Motor neuron (in vitro differentiated cells): ENCODE data around the gene SCN4B. TPM values are rescaled to one million over a fixed set of nuclear protein-coding genes. Genes with fewer than 3 reads are reported as not detected.
"Not testable (repeated sequence)": the region's sequence is repeated elsewhere in the genome, so short reads cannot be mapped to it uniquely, and the experiment has no call there.

Experiments used
- ATAC-seq, 8 experiments: fragments of 200-7000 bp; cut with Tn5 transposase; replicated peaks in 6 of 8; 2 replicates each; pipeline ENCODE4 v1.8.0; 2021; ENCODE audit warnings: mild to moderate bottlenecking in 8 of 8, moderate library complexity in 8 of 8
- H3K27ac ChIP-seq, 2 donors: fragments of 250-450 bp; sonication (Bioruptor Pico); 2 replicates each; pipeline ENCODE4 v1.9.0; 2021; ENCODE audit warnings: antibody characterized with exemption in 2 of 2, mild to moderate bottlenecking in 2 of 2, moderate library complexity in 1 of 2
- H3K4me1 ChIP-seq, 2 donors: fragments of 250-450 bp; sonication (Bioruptor Pico); replicated peaks in 1 of 2; 2 replicates each; pipeline ENCODE4 v1.6.1; 2021; ENCODE audit warnings: antibody characterized with exemption in 2 of 2, mild to moderate bottlenecking in 2 of 2, moderate library complexity in 1 of 2
- H3K4me3 ChIP-seq, 5 donors: fragments of 250-450 bp; sonication (Bioruptor Pico); 2 replicates each; pipeline ENCODE4 v1.9.0; 2021; ENCODE audit warnings: antibody characterized with exemption in 5 of 5, mild to moderate bottlenecking in 5 of 5, moderate library complexity in 4 of 5
- WGBS, 10 experiments: fragments of 450-650 bp; shearing (Covaris generic); methylation state at CpG; one replicate each; pipeline ENCODE4 v1.0.0; 2022; 5-methylcytosine and 5-hydroxymethylcytosine counted together
- in situ Hi-C, 9 experiments: fragments of 400-800 bp; cut with MboI; loops; one replicate each; pipeline ENCODE4 v1.15.0; 2021; ENCODE audit warnings: low sequenced_read_pairs in 9 of 9, low pct_unique_long_range_greater_than_20kb in 2 of 9; ENCODE audit not compliant: unreplicated experiment in 9 of 9
- total RNA-seq, 8 experiments: library from RNA; unstranded; fragments of 300-600 nt; gene quantifications; 2 replicates each; pipeline versions ENCODE4 v1.2.3 to v1.2.4, GENCODE V29; 2022

Gene SCN4B
- total RNA-seq, 8 experiments from 2014 or later, result 0.37 to 8.6 (median 0.93) TPM

DNA sequence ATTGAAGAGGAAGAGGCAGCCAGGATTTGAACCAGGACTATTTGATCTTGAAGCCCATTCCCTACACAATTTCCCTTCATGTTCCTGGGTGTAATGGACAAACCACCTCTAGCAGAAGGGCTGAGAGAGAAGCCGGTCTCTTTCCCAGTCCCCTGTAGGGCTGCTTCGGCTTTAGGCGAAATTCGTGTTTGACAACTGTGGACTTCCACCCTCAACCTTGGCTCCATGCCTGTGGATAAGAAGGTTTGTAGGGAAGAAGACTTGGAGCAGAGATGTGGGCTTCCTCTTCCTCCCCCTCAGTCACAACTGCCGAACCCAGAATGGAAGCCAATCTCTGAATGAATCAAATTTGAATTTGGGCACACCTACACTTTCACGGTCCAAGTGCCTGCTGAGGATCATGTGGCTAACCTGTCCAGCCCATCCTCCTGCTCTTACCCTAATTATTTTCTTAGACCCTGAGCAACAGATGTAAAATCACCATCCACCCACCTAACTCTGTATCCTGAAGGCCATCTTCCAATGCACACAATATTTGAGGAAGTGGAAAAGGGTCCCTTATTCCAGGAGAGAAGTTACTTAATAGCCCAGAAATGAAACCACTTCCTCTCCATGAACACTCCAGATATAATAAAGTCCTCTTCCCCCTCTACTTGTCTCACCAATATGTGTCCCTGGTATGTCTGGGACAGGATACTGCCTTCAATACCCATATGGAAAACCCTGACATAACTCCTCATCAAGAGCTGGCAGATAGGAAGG is 33.9 kb upstream of the SCN4B start:
- WGBS, 10 experiments, result 0 to 100% (median 73%) methylated on average over 1 to 4 of the region's 6 CpGs; no CpG with 5 or more reads in 3 of the 10 experiments
- no peak for ATAC-seq
- in situ Hi-C loops, result loop anchor here in 1 of 9 experiments (25.0 kb wide), 1 partner anchor 176 kb away; the partner anchor contains the start of gene UBE4A
- H3K4me1 ChIP-seq, result no peaks in the 10 kb centered on the region
- no peak overlapping the region for H3K4me3 ChIP-seq
- no peak overlapping the region for H3K27ac ChIP-seq

GRCh38 chr11:118184784-118185579 is 32.4 kb upstream of the SCN4B start:
- 20 to 93% (median 65%) methylated on average over 1 to 8 of the region's 12 CpGs; no CpG with 5 or more reads in 1 of the 10 experiments for WGBS, 10 experiments
- no peak for ATAC-seq
- H3K4me1 ChIP-seq, result no peaks in the 10 kb centered on the region
- in situ Hi-C loops, result loop anchor here in 1 of 9 experiments (25.0 kb wide), 1 partner anchor 177 kb away; the partner anchor contains the start of gene UBE4A
- H3K4me3 ChIP-seq, result no peak overlapping the region
- no peak overlapping the region for H3K27ac ChIP-seq

GRCh38 chr11:118183691-118184090 is 31.1 kb upstream of the SCN4B start:
- not testable (repeated sequence) for ATAC-seq, H3K4me1 ChIP-seq, H3K4me3 ChIP-seq, H3K27ac ChIP-seq
- in situ Hi-C loops, result loop anchor here in 1 of 9 experiments (25.0 kb wide), 1 partner anchor 179 kb away; the partner anchor contains the start of gene UBE4A
- WGBS, 10 experiments, result 43 to 90% (median 77%) methylated on average over 1 to 5 of the region's 5 CpGs; no CpG with 5 or more reads in 4 of the 10 experiments

DNA sequence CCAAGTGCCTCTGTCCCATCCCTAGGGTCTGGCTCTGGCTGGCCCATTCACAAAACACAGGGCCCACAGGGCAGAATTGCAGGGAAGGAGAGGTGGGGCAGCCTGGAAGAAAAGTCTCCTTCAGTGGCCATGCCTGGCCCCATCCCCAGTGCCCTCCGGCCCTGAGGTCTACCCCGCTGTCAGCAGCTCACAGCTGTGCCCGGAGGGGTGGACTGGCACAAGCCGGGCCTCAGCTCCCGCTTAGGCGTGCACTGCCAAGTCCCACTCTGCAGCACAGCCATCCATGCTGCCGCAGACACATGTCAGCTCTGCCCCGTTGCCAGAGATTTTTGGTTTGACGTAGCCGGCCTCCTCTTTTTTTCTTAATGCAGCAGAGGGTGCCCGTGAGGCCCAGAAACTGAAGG is 27.7 kb upstream of the SCN4B start:
- ATAC-seq, result peak; percentile 31 to 93 (median 92)
- Histone ChIP-seq H3K4me1 (peaks cover 3 to 5% of the 10 kb centered on the region in 2 donors), H3K4me3 (no peak overlapping the region), H3K27ac (no peak overlapping the region)
- WGBS, 10 experiments, result 0 to 42% (median 1%) methylated on average over 1 to 8 of the region's 11 CpGs; no CpG with 5 or more reads in 4 of the 10 experiments
- in situ Hi-C loops, result loop anchor here in 1 of 9 experiments (25.0 kb wide), 1 partner anchor 182 kb away; the partner anchor contains the start of gene UBE4A

GRCh38 chr11:118176778-118177134 is 24.1 kb upstream of the SCN4B start:
- H3K4me1 ChIP-seq, result peaks cover 3 to 5% of the 10 kb centered on the region in 2 donors
- 38 to 86% (median 75%) methylated on average over 1 to 4 of the region's 4 CpGs; no CpG with 5 or more reads in 1 of the 10 experiments for WGBS, 10 experiments
- in situ Hi-C loops, result loop anchor here in 1 of 9 experiments (25.0 kb wide), 1 partner anchor 186 kb away; the partner anchor contains the start of gene UBE4A
- ATAC-seq, result no peak
- H3K27ac ChIP-seq, result no peak overlapping the region
- no peak overlapping the region for H3K4me3 ChIP-seq

GRCh38 chr11:118175993-118176777 is 23.6 kb upstream of the SCN4B start, which contains the start of gene SCN2B:
Gene SCN2B, minus strand, starts transcription at chr11:118176639. Its CDS starts 208 bp downstream, at chr11:118176431.
- peaks cover 3 to 8% of the 10 kb centered on the region in 2 donors for H3K4me1 ChIP-seq
- H3K27ac ChIP-seq, result no peak within 1 kb of the TSS
- peak in 5 of 8 experiments; percentile 17 to 46 (median 18) for ATAC-seq
- H3K4me3 ChIP-seq, result peak within 1 kb of the TSS; percentile 12 to 31 (median 27)
- 0 to 43% (median 8%) methylated on average over 1 to 7 of the region's 14 CpGs; no CpG with 5 or more reads in 1 of the 10 experiments for WGBS, 10 experiments
- in situ Hi-C loops, result loop anchor here in 1 of 9 experiments (25.0 kb wide), 1 partner anchor 186 kb away; the partner anchor contains the start of gene UBE4A

DNA sequence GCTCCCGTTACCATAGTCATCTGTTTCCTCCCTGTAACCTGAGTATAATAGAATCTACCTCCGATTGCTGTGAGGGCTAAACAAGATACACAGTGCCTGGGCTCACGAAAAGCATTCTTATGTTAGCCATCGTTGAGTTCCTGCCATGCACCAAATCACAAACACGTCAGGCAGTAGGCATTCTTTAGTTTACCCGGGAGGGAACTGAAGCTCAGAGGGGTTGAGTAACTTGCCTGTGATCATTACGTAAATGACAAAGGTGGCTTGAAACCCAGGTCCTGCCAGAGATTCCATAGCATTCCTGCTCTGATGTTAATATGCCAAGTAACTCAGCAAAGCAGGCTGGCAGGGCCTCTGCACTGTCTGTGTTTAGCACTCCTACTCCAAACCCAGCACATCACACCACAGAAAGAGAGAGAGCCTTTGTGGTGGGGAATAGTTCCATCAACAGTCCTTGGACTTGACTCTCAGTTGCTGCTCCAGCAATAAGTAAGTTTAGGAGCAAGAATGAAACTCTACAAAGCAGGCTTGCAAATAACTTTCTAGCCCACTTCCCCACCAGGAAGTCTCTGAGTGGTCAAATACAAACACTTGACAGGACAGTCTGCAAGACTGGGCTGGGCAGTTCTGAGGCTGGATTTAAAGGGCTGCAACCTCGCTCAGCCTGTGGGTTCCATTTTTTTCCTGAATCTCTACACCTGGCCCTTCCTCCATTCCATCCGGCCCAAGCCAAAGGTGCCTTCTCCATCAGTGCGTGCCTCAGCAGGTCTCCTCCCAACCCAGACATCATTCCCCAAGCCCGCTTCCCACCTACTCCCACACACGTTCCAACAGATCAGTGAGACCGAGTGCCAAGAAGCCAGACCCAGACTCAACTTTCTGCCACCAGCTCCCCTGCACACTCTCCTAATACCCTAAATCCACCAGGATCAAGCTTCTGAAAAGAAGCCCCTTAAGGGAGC is 22.7 kb upstream of the SCN4B start:
- 21 to 100% (median 49%) methylated on average over 1 to 8 of the region's 13 CpGs for WGBS, 10 experiments
- in situ Hi-C loops, result loop anchor here in 1 of 9 experiments (25.0 kb wide), 1 partner anchor 187 kb away; the partner anchor contains the start of gene UBE4A
- H3K4me1 ChIP-seq, result peaks cover 3 to 8% of the 10 kb centered on the region in 2 donors
- peak overlapping the region in 1 of 5 donors; percentile 31 for H3K4me3 ChIP-seq
- H3K27ac ChIP-seq, result no peak overlapping the region
- peak in 1 of 8 experiments; percentile 6 for ATAC-seq

DNA sequence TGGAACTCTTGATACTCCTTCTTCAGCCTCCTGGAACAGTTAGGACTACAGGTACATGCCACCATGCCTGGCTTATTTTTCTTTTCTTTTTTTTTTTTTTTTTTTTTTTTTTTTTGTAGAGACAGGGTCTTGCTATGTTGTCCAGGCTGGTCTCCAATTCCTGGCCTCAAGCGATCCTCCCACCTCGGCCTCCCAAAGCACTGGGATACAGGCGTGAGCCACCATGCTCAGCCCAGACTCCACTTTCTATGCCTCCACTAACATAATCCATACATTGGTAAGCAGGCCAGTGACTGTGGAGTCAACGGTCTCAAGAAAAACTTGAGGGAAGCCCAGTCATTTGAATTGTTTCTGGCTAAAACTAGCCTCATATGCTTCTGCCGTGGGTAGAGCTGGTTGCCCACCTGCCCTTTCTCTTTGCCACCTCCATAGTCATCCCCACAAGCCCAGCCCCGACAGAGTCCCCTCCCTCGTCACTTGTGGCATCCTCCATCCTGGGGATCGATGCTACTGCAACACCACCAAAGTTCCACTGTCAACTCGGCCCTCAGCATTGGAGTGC is 21.5 kb upstream of the SCN4B start:
- H3K4me3 ChIP-seq, result no peak overlapping the region
- 19 to 88% (median 70%) methylated on average over 2 to 6 of the region's 9 CpGs; no CpG with 5 or more reads in 2 of the 10 experiments for WGBS, 10 experiments
- ATAC-seq, result no peak
- H3K4me1 ChIP-seq, result peaks cover 3 to 8% of the 10 kb centered on the region in 2 donors
- in situ Hi-C loops, result no loop called here
- H3K27ac ChIP-seq, result no peak overlapping the region

DNA sequence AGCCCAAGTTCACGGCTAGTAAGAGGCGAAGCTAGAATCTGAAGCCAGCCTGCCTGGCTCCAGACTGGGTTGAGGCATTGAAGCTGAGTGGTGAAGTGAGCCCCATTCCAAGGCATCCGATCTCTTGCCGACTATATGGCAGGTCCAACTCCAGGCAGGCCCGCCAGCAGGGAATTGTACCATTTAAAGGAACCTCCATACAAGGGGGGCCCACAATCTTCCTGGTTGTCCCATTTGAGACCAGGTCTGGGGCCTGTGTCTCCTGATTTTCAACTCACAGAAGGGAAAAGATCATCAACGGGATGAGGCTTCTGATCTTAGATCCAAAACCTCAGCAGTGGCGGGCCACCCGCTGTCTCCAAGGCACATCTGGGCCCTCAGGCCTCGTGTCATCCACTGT is 19.7 kb upstream of the SCN4B start:
- Histone ChIP-seq H3K4me3 (no peak overlapping the region), H3K27ac (no peak overlapping the region), H3K4me1 (peaks cover 3 to 8% of the 10 kb centered on the region in 2 donors)
- ATAC-seq, result no peak
- in situ Hi-C loops, result no loop called here
- WGBS, 10 experiments, result 20 to 95% (median 69%) methylated on average over 1 to 8 of the region's 9 CpGs; no CpG with 5 or more reads in 2 of the 10 experiments

DNA sequence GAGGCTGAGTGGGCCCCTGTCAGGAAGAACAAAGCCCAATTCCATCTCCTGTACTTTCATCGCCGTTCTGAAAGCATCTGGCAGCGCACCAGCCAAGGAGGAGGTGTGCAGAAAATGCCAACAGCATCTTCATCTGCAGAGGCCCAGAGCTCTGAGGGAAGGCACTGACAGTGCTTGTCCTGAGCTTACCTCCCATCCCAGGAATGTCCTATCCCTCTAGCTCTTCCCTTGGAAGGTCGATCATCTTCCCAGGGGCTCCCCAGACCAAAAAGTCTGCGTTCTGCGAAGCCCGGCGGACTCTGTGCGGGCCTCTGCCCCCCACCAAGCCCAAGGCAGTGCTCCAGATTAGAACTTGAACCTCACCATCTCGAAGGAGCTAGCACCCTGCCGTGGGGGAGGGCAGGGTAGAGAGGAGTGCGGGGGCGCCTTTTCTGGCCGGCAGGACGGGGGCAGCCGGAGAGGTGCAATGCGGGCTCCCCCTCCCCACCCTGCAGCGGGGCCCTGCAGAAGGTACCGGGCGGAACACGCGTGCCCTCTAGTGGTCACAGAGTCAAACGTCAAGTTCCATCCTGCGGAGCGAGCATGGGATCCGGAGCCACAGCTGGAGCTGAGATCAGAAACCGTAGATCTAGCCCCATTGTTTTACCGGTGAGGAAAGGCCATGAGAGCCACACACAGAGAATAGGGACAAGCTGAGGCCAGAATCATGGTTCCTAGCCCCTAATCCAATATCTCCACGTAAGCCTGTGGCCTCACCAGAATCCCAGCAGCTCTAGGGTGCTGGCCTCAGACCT is 18.8 kb upstream of the SCN4B start:
- WGBS, 10 experiments, result 0 to 20% (median 0%) methylated on average over 1 to 9 of the region's 29 CpGs; no CpG with 5 or more reads in 2 of the 10 experiments
- Histone ChIP-seq H3K4me1 (peaks cover 3 to 8% of the 10 kb centered on the region in 2 donors), H3K4me3 (peak overlapping the region in 3 of 5 donors; percentile 5 to 15 (median 6)), H3K27ac (no peak overlapping the region)
- ATAC-seq, result peak; percentile 79 to 96 (median 88)
- in situ Hi-C loops, result no loop called here
